Measurements from ENCODE around the gene DDX59. TPM values are rescaled to one million over a fixed set of nuclear protein-coding genes. Genes with fewer than 3 reads are reported as not detected.

Gene DDX59
- total and polyA plus RNA-seq, 2 donors from 2014 or later: 18.2 to 20.8 TPM

GRCh38 chr1:200671235-200671786 is 1.6 kb upstream of the DDX59 start:
- no peaks in the 10 kb centered on the region for H3K27me3 ChIP-seq (ENCODE audit: control insufficient read depth, insufficient read depth, low read length)
- H3K9ac ChIP-seq (ENCODE audit: low read length in 3 of 3): no peak overlapping the region
- no peak for DNase-seq
- no peak for FAIRE-seq
- H3K4me3 ChIP-seq (ENCODE audit: low read length in 3 of 3): no peak overlapping the region
- H3K4me1 ChIP-seq (ENCODE audit: control insufficient read depth in 2 of 3, insufficient read depth in 2 of 3, low read depth in 1 of 3, low read length in 3 of 3): peaks cover 2 to 10% (median 4%) of the 10 kb centered on the region in 3 donors
- H3K36me3 ChIP-seq (ENCODE audit: control insufficient read depth in 2 of 3, insufficient read depth in 3 of 3, low read length in 3 of 3): peaks cover 0 to under 1% (median 0%) of the 10 kb centered on the region in 3 donors
- intact Hi-C loops (cut with DNase I): no loop called here
- TF ChIP-seq CTCF (IDR thresholded peaks at IDR 0.05; ENCODE audit: borderline replicate concordance, extremely low read depth, insufficient read depth): no peak
- H3K9me3 ChIP-seq (ENCODE audit: control insufficient read depth in 2 of 3, insufficient read depth in 1 of 3, low read length in 3 of 3): no peaks in the 10 kb centered on the region
- no peak overlapping the region for H3K27ac ChIP-seq (ENCODE audit: low read depth in 2 of 2, low read length in 2 of 2)

DNA sequence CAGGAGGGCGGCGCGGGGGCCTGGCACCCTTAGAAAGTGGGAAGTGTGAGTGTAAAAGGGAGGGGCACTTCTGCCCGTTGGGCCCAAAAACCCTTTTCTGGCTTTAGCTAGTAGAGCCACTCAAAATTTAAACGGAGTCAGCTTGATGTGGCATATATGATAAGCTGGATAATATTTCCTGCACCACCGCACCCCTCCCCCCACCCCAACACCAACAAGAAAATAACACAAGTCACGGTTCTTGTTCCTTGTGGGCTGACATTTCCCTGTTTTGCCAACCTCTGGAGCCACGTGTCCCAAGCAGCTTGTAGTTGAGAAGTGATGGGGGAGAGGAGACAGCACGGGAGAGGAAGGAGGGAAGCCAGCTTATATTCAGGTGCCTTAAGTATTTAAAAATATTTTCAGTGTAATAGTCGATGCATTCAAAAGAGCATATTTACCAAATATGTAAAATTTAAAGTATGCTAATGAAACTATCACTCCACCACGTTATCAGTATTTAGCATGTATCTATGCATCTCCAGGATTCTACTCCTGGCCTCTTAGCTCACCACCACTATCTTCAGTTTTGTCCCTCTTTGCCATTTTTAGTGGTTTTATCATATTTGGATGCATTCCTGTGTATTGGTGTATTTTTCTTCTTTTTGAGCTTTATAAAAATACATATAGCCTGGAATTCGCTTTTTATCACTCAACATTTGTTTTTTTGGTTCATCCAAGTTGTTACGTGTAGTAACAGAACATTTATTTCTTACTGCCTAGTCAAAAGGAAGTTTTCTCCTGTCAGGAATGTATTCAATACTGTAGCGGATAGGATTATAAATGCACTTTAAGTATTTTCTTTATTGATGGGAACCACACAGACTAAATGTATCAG is 773 bp upstream of the DDX59 start:
- Histone ChIP-seq H3K36me3 (ENCODE audit: control insufficient read depth in 2 of 3, insufficient read depth in 3 of 3, low read length in 3 of 3) (peaks cover 0 to 8% (median 0%) of the 10 kb centered on the region in 3 donors), H3K27ac (ENCODE audit: low read depth in 2 of 2, low read length in 2 of 2) (peak overlapping the region; percentile 88 to 98), H3K4me3 (ENCODE audit: low read length in 3 of 3) (peak overlapping the region; percentile 60 to 78 (median 68)), H3K9me3 (ENCODE audit: control insufficient read depth in 2 of 3, insufficient read depth in 1 of 3, low read length in 3 of 3) (no peaks in the 10 kb centered on the region), H3K9ac (ENCODE audit: low read length in 3 of 3) (peak overlapping the region; percentile 9 to 82 (median 41)), H3K27me3 (ENCODE audit: control insufficient read depth, insufficient read depth, low read length) (no peaks in the 10 kb centered on the region), H3K4me1 (ENCODE audit: control insufficient read depth in 2 of 3, insufficient read depth in 2 of 3, low read depth in 1 of 3, low read length in 3 of 3) (peaks cover 2 to 17% (median 8%) of the 10 kb centered on the region in 3 donors)
- no peak for TF ChIP-seq CTCF (IDR thresholded peaks at IDR 0.05; ENCODE audit: borderline replicate concordance, extremely low read depth, insufficient read depth)
- intact Hi-C loops (cut with DNase I): no loop called here
- no peak for FAIRE-seq
- DNase-seq: peak in 2 of 5 donors; percentile 79 to 80

- Histone ChIP-seq H3K9me3 (ENCODE audit: control insufficient read depth in 2 of 3, insufficient read depth in 1 of 3, low read length in 3 of 3) (no peaks in the 10 kb centered on the region), H3K27me3 (ENCODE audit: control insufficient read depth, insufficient read depth, low read length) (no peaks in the 10 kb centered on the region), H3K9ac (ENCODE audit: low read length in 3 of 3) (peak overlapping the region in 2 of 3 donors; percentile 14 to 49), H3K27ac (ENCODE audit: low read depth in 2 of 2, low read length in 2 of 2) (peak overlapping the region; percentile 98 to 100), H3K4me1 (ENCODE audit: control insufficient read depth in 2 of 3, insufficient read depth in 2 of 3, low read depth in 1 of 3, low read length in 3 of 3) (peaks cover 2 to 17% (median 8%) of the 10 kb centered on the region in 3 donors), H3K36me3 (ENCODE audit: control insufficient read depth in 2 of 3, insufficient read depth in 3 of 3, low read length in 3 of 3) (peaks cover 0 to 8% (median 0%) of the 10 kb centered on the region in 3 donors), H3K4me3 (ENCODE audit: low read length in 3 of 3) (peak overlapping the region; percentile 49 to 78 (median 66))
- DNase-seq (no peak), FAIRE-seq (no peak)
- intact Hi-C loops (cut with DNase I): no loop called here
- TF ChIP-seq CTCF (IDR thresholded peaks at IDR 0.05; ENCODE audit: borderline replicate concordance, extremely low read depth, insufficient read depth): no peak
Observed at GRCh38 chr1:200668514-200669313, 993 bp downstream of the DDX59 start.
